Fibroblast of skin of scalp (primary cell): Measurements from ENCODE around the gene CFAP73.
A peak's percentile ranks its signal among the peaks of the same experiment; 100 is the strongest.

Source experiments
- DNase-seq: peaks from one replicate; pipeline ENCODE4 v3.0.0-alpha.2; 2013

Gene CFAP73

GRCh38 chr12:113165521-113166450 lies 16.3 kb downstream of the CFAP73 start:
- DNase-seq: no peak

- DNase-seq: no peak
Measured at GRCh38 chr12:113167868-113168267, 18.3 kb downstream of the CFAP73 start.

- DNase-seq: no peak
Measured at GRCh38 chr12:113169697-113170096, 20.2 kb downstream of the CFAP73 start.

- no peak for DNase-seq
Measured at GRCh38 chr12:113170457-113170856, 20.9 kb downstream of the CFAP73 start.

GRCh38 chr12:113170926-113171325 lies 21.4 kb downstream of the CFAP73 start:
- no peak for DNase-seq

GRCh38 chr12:113171543-113171942 lies 22.0 kb downstream of the CFAP73 start:
- no peak for DNase-seq

- DNase-seq: no peak
Measured at GRCh38 chr12:113172185-113172584, 22.7 kb downstream of the CFAP73 start.

- no peak for DNase-seq
Measured at GRCh38 chr12:113173081-113173698, 23.7 kb downstream of the CFAP73 start.

GRCh38 chr12:113174461-113175384 lies 25.2 kb downstream of the CFAP73 start:
- DNase-seq: peak; percentile 54

- no peak for DNase-seq
Measured at GRCh38 chr12:113179023-113179422, 29.5 kb downstream of the CFAP73 start.

- no peak for DNase-seq
Measured at GRCh38 chr12:113180333-113180732, 30.8 kb downstream of the CFAP73 start.

GRCh38 chr12:113181975-113182374 lies 32.5 kb downstream of the CFAP73 start:
- no peak for DNase-seq

GRCh38 chr12:113183030-113183589 lies 33.6 kb downstream of the CFAP73 start:
- DNase-seq: no peak

- no peak for DNase-seq
Measured at GRCh38 chr12:113184098-113184899, 34.8 kb downstream of the CFAP73 start.

GRCh38 chr12:113184900-113185179 lies 35.3 kb downstream of the CFAP73 start:
- peak; percentile 91 for DNase-seq

- peak; percentile 75 for DNase-seq
Measured at GRCh38 chr12:113185180-113186032, 35.9 kb downstream of the CFAP73 start, which contains the start of the genes DDX54 and RITA1. Gene DDX54, minus strand, starts transcription at chr12:113185478. Its CDS starts 27 bp downstream, at chr12:113185451. Gene RITA1, plus strand, starts transcription at chr12:113185721. Its CDS starts 1,026 bp downstream, at chr12:113186747.

GRCh38 chr12:113186033-113186365 lies 36.5 kb downstream of the CFAP73 start:
- DNase-seq: no peak

GRCh38 chr12:113186666-113187325 lies 37.3 kb downstream of the CFAP73 start:
- DNase-seq: no peak

- no peak for DNase-seq
Measured at GRCh38 chr12:113189361-113189760, 39.8 kb downstream of the CFAP73 start.

GRCh38 chr12:113190761-113191160 lies 41.2 kb downstream of the CFAP73 start:
- peak; percentile 29 for DNase-seq
